Pons (tissue), 1 donor: Measurements from ENCODE around the gene DNPEP.

ENCODE experiments used
- DNase-seq: peaks from one replicate; pipeline ENCODE4 v3.0.0-alpha.2; 2016; ENCODE audit warnings: low spot score

DNPEP gene

DNA sequence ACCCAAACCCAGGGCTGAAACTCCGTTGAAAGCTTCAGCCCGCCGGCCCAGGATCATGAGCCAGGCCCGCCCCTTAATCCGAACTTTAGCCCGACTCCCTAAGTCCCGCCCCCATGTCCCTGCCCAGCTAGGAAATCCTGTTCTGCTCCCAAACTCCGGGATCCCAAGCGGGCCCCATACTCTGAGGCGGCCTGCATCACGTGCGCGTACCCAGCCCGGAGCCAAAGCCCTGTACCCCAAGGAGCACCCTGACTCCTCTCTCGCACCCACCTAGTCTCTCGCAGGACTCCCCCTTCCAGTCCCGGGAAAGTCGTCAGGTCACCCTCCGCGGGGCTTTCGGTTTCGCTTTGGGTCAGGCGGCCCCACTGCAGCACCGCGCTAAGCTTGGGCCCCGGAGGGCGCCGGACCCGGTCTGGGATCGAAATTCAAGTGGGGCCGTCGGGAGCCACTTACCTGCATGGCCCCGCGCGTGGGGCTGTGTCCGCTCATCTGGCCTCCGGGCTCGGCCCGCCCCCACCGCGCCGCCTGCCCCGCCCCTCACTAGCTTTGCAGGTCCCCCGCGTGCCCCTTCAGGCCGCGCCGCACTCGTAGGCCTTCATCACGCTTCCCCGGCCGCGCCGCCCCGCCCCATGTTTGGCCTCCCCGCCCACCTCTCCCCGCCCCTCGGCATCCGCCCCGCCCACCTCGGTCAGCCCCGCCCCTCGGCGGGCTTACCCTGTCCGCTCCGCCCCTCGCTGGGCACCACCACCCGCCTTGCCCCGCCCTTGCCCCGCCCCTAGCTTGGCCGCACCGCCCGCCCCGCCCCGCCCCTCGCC is at the start of gene DNPEP:
DNPEP (minus strand) TSS at position 607 of the 815 bp plus-strand sequence; CDS start at position 489, 118 bp downstream.
- DNase-seq: peak; percentile 89

GRCh38 chr2:219437141-219437540 is 49.4 kb upstream of the DNPEP start:
- no peak for DNase-seq

GRCh38 chr2:219436491-219436890 is 48.8 kb upstream of the DNPEP start:
- no peak for DNase-seq

- DNase-seq: no peak
Observed at GRCh38 chr2:219435701-219436100, 48.0 kb upstream of the DNPEP start.

DNA sequence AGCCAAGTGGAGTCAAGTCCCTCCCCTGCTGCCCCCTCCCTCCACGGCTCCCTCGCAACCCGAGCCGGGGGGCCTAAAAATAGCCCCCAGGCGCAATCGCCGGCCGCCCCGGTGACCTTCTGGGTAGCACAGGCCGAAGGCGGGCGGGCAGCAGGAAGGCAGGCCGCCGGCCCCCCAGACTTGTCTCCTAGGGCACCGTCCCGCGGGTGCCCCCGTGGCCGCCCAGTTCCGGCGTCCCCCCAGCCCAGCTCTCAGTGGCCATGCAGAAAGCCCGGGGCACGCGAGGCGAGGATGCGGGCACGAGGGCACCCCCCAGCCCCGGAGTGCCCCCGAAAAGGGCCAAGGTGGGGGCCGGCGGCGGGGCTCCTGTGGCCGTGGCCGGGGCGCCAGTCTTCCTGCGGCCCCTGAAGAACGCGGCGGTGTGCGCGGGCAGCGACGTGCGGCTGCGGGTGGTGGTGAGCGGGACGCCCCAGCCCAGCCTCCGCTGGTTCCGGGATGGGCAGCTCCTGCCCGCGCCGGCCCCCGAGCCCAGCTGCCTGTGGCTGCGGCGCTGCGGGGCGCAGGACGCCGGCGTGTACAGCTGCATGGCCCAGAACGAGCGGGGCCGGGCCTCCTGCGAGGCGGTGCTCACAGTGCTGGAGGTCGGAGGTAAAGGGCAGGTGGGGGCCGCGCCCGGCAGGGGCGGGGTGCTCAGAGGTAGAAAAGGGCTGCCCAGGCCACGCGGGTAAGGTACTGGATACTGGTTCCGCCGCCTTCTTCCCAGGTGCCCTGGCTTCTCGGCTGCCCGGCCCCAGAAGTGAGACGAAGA is 47.2 kb upstream of the DNPEP start, which contains the start of gene SPEG:
SPEG (plus strand) TSS at position 126 of the 808 bp plus-strand sequence; CDS start at position 261, 135 bp downstream.
- DNase-seq: no peak

GRCh38 chr2:219434468-219434717 is 46.7 kb upstream of the DNPEP start:
- no peak for DNase-seq

GRCh38 chr2:219433666-219434467 is 46.2 kb upstream of the DNPEP start:
- no peak for DNase-seq

- DNase-seq: peak; percentile 20
Observed at GRCh38 chr2:219430633-219431615, 43.2 kb upstream of the DNPEP start.

GRCh38 chr2:219429958-219430606 is 42.4 kb upstream of the DNPEP start:
- no peak for DNase-seq

DNA sequence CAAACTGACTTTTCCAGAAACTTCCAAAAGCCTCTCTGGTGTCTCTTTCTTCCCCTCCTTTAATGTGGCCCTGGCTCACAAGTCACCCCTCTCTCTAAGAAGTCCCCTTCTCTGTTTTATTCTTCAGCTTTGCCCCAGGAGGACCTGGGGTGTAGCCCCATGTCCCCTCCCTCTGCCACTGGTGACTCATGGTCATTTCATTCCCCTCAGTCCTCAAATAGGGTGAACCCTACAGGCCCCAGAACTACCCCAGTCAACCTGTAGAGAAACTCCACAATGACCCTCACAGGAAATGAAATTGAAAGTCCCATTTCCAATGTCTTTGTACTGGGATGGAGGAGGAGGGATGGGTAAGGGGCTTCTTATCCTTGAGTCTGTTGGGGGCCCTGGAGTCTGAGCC is 40.8 kb upstream of the DNPEP start:
- DNase-seq: no peak

DNA sequence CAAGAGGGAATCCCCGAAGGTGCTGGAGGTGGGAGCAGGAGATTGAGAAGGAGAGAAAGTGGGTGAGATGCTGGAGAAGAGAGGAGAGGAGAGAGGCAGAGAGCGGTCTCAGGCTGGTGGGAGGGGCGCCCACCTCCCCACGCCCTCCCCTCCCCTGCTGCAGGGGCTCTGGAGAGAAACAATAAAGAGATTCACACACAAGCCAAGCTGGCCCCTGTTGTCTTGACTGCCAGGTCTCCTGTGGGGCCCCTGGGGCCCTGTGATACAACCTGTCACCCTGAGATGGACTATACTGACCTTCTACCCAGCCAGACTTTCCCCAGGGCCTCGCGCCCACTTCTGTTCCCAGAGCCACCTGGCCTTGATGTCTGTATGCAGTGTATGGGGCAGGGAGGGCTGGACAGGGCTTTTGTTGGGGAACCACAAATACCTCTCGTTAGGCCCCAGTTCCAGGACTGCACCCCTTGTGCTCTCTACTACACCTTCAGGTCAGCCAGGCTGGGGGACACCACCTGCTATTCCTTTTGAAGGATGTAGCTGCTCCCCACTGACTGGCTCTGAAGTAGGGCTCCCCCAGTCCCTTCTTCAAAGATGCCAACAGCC is 38.9 kb upstream of the DNPEP start:
- no peak for DNase-seq

DNA sequence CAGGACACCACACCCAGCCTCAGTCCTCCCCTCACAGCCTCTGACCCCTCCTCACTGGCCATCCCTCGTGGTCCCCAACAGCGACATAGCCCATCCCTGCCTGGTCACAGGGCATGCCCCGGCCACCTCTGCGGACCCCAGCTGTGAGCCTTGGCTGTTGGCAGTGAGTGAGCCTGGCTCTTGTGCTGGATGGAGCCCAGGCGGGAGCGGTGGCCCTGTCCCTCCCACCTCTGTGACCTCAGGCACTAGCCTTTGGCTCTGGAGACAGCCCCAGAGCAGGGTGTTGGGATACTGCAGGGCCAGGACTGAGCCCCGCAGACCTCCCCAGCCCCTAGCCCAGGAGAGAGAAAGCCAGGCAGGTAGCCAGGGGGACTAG is 38.3 kb upstream of the DNPEP start:
- DNase-seq: no peak

- no peak for DNase-seq
Observed at GRCh38 chr2:219425238-219426067, 37.7 kb upstream of the DNPEP start.

GRCh38 chr2:219423652-219424377 is 36.1 kb upstream of the DNPEP start:
- no peak for DNase-seq

DNA sequence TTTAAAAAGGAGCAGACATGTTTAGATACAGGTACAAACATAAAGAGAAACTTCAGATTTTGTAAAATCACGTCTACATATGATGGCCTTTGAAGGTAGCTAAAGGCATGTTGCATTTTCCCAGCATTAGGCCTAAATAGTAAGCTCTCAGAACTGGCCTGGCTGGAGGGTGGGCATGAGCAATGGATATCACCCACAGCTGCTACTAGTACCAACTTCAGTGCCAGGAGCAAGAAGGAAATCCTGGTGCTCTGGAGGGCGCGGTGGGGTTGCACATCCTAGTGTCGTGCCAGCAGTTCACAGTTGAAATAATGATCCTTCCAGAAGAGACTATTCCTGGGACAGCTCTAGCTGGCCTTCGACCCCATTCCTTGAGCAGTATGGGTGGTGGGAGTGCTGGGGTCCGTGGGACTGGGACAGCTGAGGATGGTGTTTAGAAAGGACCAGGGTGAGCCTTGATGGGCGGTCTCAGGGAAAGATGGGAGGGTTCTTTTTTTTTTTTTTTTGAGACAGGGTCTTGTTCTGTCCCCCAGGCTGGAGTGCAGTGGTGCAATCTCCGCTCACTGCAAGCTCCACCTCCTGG is 35.3 kb upstream of the DNPEP start:
- DNase-seq: no peak

DNA sequence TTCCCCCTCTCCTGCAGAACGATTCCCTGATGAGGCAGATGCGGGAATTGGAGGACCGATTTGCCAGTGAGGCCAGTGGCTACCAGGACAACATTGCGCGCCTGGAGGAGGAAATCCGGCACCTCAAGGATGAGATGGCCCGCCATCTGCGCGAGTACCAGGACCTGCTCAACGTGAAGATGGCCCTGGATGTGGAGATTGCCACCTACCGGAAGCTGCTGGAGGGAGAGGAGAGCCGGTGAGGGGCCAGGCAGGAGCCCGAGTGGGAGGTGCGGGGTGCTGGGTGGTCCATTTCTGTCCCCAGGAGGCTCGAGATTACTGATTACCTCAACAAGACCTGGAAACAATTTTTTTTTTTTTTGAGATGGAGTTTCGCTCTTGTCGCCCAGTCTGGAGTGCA is 33.6 kb upstream of the DNPEP start:
- no peak for DNase-seq

DNA sequence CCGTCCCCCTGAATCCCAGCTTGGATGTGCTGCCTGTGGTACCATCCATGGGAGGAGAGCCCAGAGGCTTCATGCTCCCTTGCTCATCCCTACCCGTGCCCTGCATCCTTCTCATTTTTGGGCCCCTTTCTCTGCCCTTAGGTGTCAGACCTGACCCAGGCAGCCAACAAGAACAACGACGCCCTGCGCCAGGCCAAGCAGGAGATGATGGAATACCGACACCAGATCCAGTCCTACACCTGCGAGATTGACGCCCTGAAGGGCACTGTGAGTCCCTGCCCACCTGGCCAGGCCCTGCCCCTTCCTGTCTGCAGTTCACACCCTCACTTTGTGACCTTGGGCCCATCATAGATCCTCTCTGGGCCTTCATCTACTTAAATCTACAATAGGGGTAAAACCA is 33.0 kb upstream of the DNPEP start:
- DNase-seq: no peak
